ENCODE data around the gene NME5.

NME5 gene

GRCh38 chr5:138111937-138112336, 27.3 kb downstream of the NME5 start:
- TF ChIP-seq EZH2 (IDR thresholded peaks at IDR 0.05) (no peak), POLR2AphosphoS5 (IDR thresholded peaks at IDR 0.05; ENCODE audit: borderline replicate concordance, low read depth, low read length) (no peak), FOXP2 (optimal IDR thresholded peaks at IDR 0.05; ENCODE audit: control extremely low read depth, extremely low read length, insufficient read depth) (no peak)
- H3K9me3 ChIP-seq (ENCODE audit: low read depth, low read length) = no peaks in the 10 kb centered on the region
- H3K36me3 ChIP-seq (ENCODE audit: insufficient read depth, low read length) = no peaks in the 10 kb centered on the region
- no peak overlapping the region for H3K4me3 ChIP-seq
- DNase-seq (ENCODE audit: low read depth, low spot score) = no peak
- no peak overlapping the region for H3K9ac ChIP-seq (ENCODE audit: insufficient read length)
- H3K27ac ChIP-seq = no peak overlapping the region

- Histone ChIP-seq H3K36me3 (ENCODE audit: insufficient read depth, low read length) (no peaks in the 10 kb centered on the region), H3K4me3 (no peak overlapping the region), H3K9ac (ENCODE audit: insufficient read length) (no peak overlapping the region), H3K27ac (no peak overlapping the region), H3K9me3 (ENCODE audit: low read depth, low read length) (no peaks in the 10 kb centered on the region)
- no peak for DNase-seq (ENCODE audit: low read depth, low spot score)
- TF ChIP-seq POLR2AphosphoS5 (IDR thresholded peaks at IDR 0.05; ENCODE audit: borderline replicate concordance, low read depth, low read length) (no peak), FOXP2 (optimal IDR thresholded peaks at IDR 0.05; ENCODE audit: control extremely low read depth, extremely low read length, insufficient read depth) (no peak), EZH2 (IDR thresholded peaks at IDR 0.05) (no peak)
Measured at GRCh38 chr5:138111181-138111580, 28.0 kb downstream of the NME5 start.

- no peak overlapping the region for H3K9ac ChIP-seq (ENCODE audit: insufficient read length)
- H3K36me3 ChIP-seq (ENCODE audit: insufficient read depth, low read length) = no peaks in the 10 kb centered on the region
- DNase-seq (ENCODE audit: low read depth, low spot score) = no peak
- no peak overlapping the region for H3K27ac ChIP-seq
- TF ChIP-seq POLR2AphosphoS5 (IDR thresholded peaks at IDR 0.05; ENCODE audit: borderline replicate concordance, low read depth, low read length) = no peak
- TF ChIP-seq FOXP2 (optimal IDR thresholded peaks at IDR 0.05; ENCODE audit: control extremely low read depth, extremely low read length, insufficient read depth) = no peak
- TF ChIP-seq EZH2 (IDR thresholded peaks at IDR 0.05) = no peak
- H3K4me3 ChIP-seq = no peak overlapping the region
- no peaks in the 10 kb centered on the region for H3K9me3 ChIP-seq (ENCODE audit: low read depth, low read length)
Measured at GRCh38 chr5:138110266-138110963, 28.8 kb downstream of the NME5 start.

- no peak for DNase-seq (ENCODE audit: low read depth, low spot score)
- Histone ChIP-seq H3K9me3 (ENCODE audit: low read depth, low read length) (no peaks in the 10 kb centered on the region), H3K27ac (no peak overlapping the region), H3K4me3 (no peak overlapping the region), H3K36me3 (ENCODE audit: insufficient read depth, low read length) (no peaks in the 10 kb centered on the region), H3K9ac (ENCODE audit: insufficient read length) (no peak overlapping the region)
- TF ChIP-seq POLR2AphosphoS5 (IDR thresholded peaks at IDR 0.05; ENCODE audit: borderline replicate concordance, low read depth, low read length) (no peak), FOXP2 (optimal IDR thresholded peaks at IDR 0.05; ENCODE audit: control extremely low read depth, extremely low read length, insufficient read depth) (no peak), EZH2 (IDR thresholded peaks at IDR 0.05) (no peak)
Measured at GRCh38 chr5:138109463-138110265, 29.6 kb downstream of the NME5 start.

- no peak for DNase-seq (ENCODE audit: low read depth, low spot score)
- Histone ChIP-seq H3K9me3 (ENCODE audit: low read depth, low read length) (no peaks in the 10 kb centered on the region), H3K36me3 (ENCODE audit: insufficient read depth, low read length) (no peaks in the 10 kb centered on the region), H3K9ac (ENCODE audit: insufficient read length) (no peak overlapping the region), H3K27ac (no peak overlapping the region), H3K4me3 (no peak overlapping the region)
- no peak for TF ChIP-seq FOXP2 (optimal IDR thresholded peaks at IDR 0.05; ENCODE audit: control extremely low read depth, extremely low read length, insufficient read depth)
- no peak for TF ChIP-seq EZH2 (IDR thresholded peaks at IDR 0.05)
- TF ChIP-seq POLR2AphosphoS5 (IDR thresholded peaks at IDR 0.05; ENCODE audit: borderline replicate concordance, low read depth, low read length) = no peak
Measured at GRCh38 chr5:138107213-138107612, 32.0 kb downstream of the NME5 start.

- no peak overlapping the region for H3K9ac ChIP-seq (ENCODE audit: insufficient read length)
- TF ChIP-seq EZH2 (IDR thresholded peaks at IDR 0.05) (no peak), POLR2AphosphoS5 (IDR thresholded peaks at IDR 0.05; ENCODE audit: borderline replicate concordance, low read depth, low read length) (no peak), FOXP2 (optimal IDR thresholded peaks at IDR 0.05; ENCODE audit: control extremely low read depth, extremely low read length, insufficient read depth) (no peak)
- no peak for DNase-seq (ENCODE audit: low read depth, low spot score)
- no peaks in the 10 kb centered on the region for H3K36me3 ChIP-seq (ENCODE audit: insufficient read depth, low read length)
- H3K27ac ChIP-seq = no peak overlapping the region
- H3K9me3 ChIP-seq (ENCODE audit: low read depth, low read length) = no peaks in the 10 kb centered on the region
- H3K4me3 ChIP-seq = no peak overlapping the region
Measured at GRCh38 chr5:138105709-138106108, 33.5 kb downstream of the NME5 start.

GRCh38 chr5:138103319-138103637, 36.0 kb downstream of the NME5 start:
- DNase-seq (ENCODE audit: low read depth, low spot score) = no peak
- no peak for TF ChIP-seq EZH2 (IDR thresholded peaks at IDR 0.05)
- TF ChIP-seq POLR2AphosphoS5 (IDR thresholded peaks at IDR 0.05; ENCODE audit: borderline replicate concordance, low read depth, low read length) = no peak
- no peak for TF ChIP-seq FOXP2 (optimal IDR thresholded peaks at IDR 0.05; ENCODE audit: control extremely low read depth, extremely low read length, insufficient read depth)
- Histone ChIP-seq H3K9ac (ENCODE audit: insufficient read length) (no peak overlapping the region), H3K9me3 (ENCODE audit: low read depth, low read length) (no peaks in the 10 kb centered on the region), H3K27ac (no peak overlapping the region), H3K4me3 (no peak overlapping the region), H3K36me3 (ENCODE audit: insufficient read depth, low read length) (no peaks in the 10 kb centered on the region)

GRCh38 chr5:138102454-138103318, 36.5 kb downstream of the NME5 start:
- H3K27ac ChIP-seq = no peak overlapping the region
- no peak overlapping the region for H3K9ac ChIP-seq (ENCODE audit: insufficient read length)
- H3K9me3 ChIP-seq (ENCODE audit: low read depth, low read length) = no peaks in the 10 kb centered on the region
- no peaks in the 10 kb centered on the region for H3K36me3 ChIP-seq (ENCODE audit: insufficient read depth, low read length)
- DNase-seq (ENCODE audit: low read depth, low spot score) = no peak
- no peak for TF ChIP-seq FOXP2 (optimal IDR thresholded peaks at IDR 0.05; ENCODE audit: control extremely low read depth, extremely low read length, insufficient read depth)
- TF ChIP-seq POLR2AphosphoS5 (IDR thresholded peaks at IDR 0.05; ENCODE audit: borderline replicate concordance, low read depth, low read length) = no peak
- no peak for TF ChIP-seq EZH2 (IDR thresholded peaks at IDR 0.05)
- H3K4me3 ChIP-seq = no peak overlapping the region
